GM19328 (cell line): ENCODE results near the gene FRK.
"Not testable (repeated sequence)": the region's sequence is repeated elsewhere in the genome, so short reads cannot be mapped to it uniquely, and the experiment has no call there.

ENCODE experiments used
- ATAC-seq: cut with Tn5 transposase; IDR thresholded peaks from one replicate; pipeline ENCODE4 v1.9.1; 2021; ENCODE audit warnings: mild to moderate bottlenecking, moderate library complexity; ENCODE audit not compliant: unreplicated experiment

The FRK gene

DNA sequence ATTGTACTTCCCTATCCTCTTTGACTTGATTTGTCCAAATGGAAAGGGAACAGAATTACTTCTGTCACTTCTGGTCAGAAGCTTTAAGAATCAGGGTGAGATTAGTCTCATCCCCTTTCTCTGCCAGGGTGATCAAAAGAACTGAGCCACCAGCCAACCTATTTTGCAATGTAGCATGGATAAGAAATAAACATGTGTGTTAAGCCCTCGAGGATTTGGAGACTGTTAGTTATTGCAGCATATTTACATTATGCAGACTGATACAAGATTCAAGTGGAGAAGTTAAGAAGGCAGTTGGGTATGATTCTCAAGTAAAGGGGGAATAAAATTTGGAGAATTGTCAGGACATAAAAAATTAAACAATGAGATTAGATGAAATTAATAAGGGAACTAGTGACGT lies 106.0 kb downstream of the FRK start:
- no peak for ATAC-seq

DNA sequence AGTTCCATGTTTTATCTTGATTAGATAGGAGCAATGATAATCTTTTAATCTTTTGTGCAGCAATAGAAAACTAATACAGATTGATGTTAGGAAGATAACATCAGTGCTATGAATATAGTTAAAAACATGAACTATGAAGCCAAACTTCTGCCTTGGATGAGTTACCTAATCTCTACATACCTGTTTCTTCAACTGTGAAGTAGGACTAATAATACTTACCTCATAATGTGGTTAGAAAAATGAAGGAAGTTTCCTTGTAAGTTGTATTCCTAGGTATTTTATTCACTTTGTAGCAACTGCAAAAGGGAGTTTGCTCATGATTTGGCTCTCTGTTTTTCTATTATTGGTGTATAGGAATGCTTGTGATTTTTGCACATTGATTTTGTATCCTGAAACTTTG lies 111.9 kb downstream of the FRK start:
- ATAC-seq, result no peak

DNA sequence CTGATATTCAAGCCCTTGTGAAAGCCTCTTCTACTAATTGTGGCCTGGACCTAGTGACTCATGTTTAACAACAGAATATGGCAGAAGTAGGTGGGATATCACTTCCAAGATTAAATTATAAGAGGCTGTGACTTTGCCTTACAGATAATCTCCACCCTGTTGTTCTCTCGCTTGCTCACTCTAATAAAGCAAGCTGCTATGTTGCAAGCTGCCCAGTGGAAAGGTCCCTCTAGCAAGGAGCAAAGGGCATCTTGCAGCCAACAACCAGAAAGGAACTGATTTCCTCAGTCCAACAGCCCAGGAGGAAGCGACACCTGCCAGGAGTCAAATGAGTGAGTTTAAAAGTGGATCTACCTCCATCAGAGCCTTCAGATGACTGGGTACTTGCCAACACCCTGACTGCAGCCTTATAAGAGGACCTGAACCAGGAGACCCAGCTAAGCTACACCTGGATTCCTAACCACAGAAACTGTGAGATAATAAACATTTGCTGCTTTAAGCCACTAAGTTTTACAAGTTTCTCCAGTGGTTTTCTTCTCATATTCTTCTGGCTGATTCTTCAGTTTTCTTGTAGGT lies 112.6 kb downstream of the FRK start:
- no peak for ATAC-seq

DNA sequence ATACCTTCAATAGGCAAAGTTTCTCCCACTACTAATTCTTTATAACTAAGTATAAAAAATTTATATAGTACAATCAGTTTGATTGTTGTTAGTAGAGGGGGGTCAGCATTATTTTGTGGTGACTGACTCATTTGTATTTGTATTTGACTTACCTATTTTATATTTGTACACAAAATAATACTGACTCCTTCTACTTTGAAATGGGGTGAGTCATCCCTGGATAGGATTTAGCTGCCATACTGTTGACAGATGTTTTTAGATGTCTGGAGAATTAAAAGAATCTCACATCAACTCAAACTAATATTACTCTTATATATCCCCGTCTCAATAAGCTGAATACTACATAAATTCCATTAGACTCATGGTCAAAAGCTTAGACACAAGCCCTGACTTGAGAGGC lies 114.9 kb downstream of the FRK start:
- no peak for ATAC-seq

DNA sequence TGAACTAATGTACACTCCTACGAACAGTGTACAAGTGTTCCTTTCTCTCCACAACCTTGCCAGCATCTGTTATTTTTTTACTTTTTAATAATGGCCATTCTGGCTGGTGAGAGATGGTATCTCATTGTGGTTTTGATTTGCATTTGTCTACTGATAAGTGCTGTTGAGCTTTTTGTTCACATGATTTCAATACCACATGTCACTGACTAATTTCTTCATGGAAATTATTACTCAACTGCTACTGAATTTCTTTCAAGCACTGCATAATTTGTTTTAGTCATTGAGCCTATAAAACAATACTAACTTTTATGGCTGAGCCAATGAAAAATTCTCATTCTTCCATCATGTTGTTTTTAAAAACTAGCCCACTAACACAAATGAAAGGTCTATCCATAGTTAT lies 115.4 kb downstream of the FRK start:
- no peak for ATAC-seq

DNA sequence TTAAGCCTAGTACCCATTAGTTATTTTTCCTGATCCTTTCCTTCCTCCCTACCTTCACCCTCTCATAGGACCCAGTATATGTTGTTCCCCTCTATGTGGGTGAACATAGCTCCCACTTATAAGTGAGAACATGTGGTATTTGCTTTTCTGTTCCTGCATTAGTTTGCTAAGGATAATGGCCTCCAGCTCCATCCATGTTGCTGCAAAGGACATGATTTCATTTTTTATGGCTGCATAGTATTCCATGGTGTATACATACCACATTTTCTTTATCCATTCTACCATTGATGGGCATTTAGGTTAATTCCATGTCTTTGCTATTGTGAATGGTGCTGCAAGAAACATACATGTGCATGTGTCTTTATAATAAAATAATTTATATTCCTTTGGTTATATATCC lies 115.9 kb downstream of the FRK start:
- not testable (repeated sequence) for ATAC-seq

DNA sequence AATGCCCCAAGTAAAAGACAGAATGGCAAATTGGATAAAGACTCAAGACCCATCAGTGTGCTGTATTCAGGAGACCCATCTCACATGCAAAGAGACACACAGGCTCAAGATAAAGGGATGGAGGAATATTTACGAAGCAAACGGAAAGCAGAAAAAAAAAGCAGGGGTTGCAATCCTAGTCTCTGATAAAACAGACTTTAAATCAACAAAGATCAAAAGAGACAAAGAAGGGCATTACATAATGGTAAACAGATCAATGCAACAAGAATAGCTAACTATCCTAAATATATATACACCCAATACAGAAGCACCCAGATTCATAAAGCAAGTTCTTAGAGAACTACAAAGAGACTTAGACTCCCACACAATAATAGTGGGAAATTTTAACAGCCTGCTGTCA lies 123.2 kb downstream of the FRK start:
- ATAC-seq, result not testable (repeated sequence)

DNA sequence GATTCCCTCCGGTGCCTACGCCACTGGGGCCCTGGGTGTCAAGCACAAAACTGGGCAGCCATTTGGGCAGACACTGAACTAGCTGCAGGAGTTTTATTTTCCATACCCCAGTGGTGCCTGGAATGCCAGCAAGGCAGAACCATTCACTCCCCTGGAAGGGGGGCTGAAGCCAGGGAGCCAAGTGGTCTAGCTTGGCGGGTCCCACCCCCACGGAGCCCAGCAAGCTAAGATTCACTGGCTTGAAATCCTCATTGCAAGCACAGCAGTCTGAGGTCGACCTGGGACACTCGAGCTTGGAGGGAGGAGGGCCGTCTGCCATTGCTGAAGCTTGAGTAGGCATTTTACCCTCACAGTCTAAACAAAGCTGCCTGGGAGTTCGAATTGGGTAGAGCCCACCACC lies 125.3 kb downstream of the FRK start:
- no peak for ATAC-seq

DNA sequence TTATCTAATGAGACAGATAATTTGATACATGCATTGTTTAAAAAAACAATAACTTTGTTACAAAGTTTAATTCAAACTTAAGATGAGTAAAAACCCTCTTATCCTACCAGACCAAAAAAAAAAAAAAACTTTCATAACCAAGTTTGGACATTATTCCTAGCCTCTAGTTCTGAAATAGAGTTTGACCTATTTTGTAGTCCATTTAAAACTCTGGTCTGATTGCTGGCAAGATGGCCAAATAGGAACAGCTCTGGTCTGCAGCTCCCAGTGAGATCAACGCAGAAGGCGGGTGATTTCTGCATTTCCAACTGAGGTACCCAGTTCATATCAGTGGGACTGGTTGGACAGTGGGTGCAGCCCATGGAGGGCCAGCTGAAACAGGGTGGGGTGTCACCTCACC lies 125.9 kb downstream of the FRK start:
- ATAC-seq, result no peak

DNA sequence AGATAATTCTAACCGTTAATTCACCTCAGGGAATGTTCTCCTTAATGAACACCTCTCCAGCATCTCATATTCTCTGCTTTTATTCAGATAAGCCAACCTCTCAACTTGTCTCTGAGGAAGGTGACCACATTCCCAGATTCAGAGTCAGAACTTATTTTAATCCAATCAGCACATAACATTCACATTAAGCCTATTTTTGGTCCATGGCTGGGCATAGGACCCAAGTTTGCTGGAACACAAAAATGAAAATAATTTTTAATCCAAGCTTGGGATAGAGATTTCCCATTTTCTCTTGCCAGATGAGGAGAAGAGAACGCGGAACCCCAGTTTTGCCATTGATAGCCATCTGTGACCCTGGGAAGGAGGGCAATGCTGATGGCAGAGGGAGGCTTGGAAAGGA lies 126.5 kb downstream of the FRK start:
- no peak for ATAC-seq

DNA sequence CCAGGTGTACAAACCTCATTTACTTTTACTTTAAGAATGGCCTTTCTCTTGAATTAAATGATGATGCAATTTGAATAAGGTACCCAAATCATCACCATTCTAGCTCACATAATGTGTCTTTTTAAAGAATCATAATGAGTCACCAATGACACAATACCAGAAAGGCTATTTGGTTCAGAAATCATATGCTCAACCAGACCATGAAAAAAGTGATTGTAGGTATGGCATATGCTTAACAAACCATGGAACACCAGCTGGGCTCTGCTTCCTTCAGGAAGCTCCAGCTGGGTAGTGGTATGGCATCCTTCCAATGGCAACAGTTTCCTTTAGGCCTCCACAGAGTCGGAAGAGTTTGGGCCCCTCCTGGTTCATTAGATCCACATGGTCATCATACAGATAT lies 128.2 kb downstream of the FRK start:
- no peak for ATAC-seq

DNA sequence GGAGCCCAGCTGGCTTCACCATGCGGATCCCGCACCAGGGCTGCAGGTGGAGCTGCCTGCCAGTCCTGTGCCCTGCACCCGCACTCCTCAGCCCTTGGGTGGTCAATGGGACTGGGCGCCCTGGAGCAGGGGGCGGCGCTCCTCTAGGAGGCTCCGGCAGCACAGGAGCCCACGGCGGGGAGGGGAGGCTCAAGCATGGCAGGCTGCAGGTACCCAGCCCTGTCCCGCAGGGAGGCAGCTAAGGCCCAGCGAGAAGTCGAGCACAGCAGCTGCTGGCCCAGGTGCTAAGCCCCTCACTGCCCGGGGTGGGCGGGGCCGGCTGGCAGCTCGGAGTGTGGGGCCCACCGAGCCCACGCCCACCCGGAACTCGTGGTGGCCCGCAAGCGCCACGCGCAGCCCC lies 132.7 kb downstream of the FRK start:
- not testable (repeated sequence) for ATAC-seq

DNA sequence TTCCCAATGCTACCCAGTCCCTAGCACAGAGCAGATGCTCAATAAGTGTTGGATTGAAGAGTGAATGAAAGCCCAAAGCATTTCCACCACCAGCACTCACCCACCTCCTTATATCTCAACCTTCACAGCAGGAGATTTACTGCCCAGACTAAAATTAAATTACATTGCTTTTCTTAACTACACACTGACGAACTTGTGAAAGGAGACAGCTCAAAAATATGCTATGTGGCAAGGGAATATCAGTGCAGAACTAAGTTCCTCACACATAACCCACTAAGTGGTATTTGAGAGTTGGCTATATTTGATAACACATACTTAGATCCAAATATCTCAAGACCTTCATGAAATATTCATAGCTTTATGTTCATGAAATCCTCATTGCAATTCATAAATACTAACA lies 137.7 kb downstream of the FRK start:
- ATAC-seq, result no peak

DNA sequence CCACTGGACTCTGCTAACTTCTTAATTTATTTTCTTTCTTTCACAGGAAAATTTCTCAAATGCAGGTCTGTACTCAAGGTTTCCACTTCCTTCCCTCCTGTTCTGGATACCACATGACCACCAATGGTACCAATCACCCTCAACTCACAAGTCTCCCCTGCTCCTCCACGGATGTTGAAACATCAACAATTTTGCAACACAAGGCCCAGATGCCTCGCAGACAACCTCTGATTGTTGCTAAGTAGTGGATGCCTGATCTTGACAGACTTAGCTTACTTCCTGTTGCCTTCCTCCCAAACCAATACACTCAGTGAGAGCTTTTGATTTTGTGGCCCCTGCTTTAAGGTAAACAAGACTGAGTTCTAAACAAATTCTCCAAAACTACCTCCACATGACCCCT lies 146.6 kb downstream of the FRK start:
- no peak for ATAC-seq

DNA sequence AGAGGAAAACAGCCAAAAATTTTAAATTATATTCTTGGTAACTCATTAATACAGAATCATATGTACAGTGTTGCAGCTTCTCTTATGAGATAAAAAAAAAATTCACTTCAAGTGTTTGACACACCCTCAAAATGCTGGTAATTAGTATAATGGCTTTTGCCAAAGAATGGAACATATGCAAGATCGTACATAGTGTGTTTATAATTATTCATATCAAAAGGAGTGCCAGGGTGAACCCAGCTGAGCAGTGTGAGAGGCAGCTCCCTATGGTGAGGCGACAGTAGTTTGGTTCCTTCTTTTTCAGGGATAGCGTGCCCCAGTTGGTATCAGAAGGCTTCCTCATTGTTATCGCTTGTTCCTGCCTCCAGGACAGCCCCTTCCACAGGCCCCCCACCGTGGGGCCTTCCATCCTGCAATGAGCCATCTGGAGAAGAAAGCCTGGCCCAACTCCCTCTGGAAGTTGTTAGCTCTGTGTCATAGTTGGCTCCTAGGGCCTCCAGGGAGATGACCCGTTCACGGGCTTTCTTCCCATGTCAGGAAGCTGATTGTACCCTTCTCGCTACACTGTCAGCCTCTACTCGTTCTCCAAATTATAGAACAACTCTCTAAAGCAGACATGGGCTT lies 150.7 kb downstream of the FRK start:
- no peak for ATAC-seq

DNA sequence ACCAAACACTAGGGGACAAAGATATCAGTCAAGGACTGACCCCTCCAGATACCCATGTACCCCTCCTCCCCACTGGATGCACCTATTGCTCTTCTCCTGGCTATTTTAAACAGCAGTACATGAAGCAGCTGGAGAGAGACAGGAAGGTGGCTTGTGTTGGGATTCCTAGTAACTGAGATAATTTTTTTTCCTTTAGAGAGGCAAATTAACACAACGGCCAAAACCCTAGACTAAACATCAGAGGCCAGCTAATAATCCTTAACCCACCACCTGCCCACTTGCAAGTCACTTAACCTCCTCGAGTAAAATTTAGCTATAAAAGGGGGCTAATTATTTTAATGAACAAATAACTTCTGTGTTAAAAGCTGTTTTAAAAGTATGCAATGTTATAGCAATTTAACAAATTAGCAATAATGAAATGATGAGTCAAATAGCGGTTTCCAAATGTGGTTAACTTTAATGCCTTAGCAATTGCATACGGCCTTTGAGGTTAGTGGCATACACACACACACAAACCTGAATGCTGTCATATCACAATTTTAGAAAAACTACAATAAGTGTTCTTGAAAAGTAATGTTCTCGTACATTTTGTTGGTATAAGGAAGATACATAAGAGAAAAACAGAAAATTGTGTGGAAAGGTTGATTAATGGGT lies 151.7 kb downstream of the FRK start:
- ATAC-seq, result no peak

DNA sequence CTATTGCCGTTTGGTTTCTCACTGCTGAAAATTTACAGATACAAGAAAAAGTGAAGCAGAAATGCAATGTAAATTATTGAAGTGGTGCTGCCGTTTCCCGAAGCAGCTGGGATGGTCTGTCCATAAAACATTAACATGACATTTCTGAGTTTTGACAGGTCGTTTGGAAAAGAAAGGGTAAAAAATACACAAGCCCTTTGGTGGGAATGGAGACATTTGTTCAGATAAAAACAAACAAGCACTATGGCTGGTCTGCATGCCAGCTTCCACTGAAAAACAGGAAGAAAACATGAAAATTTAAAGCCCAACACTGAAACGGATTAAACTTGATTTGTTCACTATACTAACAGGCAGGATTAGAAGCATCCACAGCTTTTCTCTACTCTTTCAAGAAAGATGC lies 155.2 kb downstream of the FRK start:
- no peak for ATAC-seq

DNA sequence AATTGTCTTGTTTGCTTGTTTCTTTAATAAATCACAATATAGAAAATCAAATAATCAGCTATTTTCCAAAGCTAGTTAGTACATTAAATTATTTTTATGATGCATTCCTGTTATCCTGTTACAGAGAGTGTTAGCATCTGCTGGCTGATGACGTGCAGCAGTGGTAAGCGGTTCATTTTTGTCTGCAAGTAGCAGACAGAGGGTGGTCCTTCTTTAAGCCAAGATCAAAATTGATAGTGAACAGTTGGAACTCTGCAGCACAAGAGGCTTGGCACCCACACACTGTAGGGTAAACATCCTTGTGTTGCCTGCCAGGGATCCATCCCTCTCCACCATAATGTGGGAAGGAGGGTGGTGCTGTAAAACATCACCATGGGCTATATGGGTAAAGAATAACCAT lies 158.3 kb downstream of the FRK start:
- ATAC-seq, result no peak

DNA sequence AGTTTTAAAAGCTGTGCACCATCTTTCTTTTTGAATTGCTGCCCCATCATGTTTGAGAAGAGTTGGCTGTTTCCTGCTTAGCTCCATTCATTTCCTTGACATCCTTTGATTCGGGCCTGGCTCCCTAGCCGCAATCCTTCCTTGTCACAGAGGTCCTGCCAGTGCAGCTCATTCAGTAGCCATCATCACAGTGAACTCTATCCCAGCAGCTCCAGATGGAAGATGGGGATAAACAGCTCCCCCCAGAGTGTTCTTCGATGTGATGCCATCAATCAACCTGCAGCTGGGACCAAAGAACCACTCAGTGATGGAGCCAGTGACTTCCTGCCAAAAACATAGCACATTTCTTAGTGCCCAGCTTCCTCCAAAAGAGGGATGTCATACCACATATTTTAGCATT lies 158.8 kb downstream of the FRK start:
- ATAC-seq, result no peak

DNA sequence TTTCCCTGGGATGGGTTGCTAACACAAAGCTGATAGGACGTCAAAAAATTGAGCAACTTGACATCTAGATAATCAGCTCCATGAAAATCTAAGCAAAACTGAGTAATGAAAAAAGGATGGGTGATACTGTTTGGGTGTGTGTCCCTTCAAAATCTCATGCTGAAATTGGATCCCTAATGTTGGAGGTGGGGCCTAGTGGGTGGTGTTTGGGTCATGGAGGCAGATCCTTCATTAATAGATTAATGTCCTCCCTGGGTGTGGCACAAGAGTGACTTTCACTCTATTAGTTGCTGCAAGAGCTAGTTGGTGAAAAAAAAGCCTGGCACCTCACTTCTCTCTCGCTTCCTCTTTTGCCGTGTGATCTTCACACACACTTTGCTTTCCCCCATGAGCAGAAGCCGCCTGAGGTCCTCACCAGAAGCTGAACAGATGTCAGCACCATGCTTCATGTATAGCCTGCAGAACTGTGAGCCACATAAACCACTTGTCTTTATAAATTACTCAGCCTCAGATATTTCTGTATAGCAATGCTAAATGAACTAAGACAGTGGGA lies 160.9 kb downstream of the FRK start:
- ATAC-seq, result no peak

DNA sequence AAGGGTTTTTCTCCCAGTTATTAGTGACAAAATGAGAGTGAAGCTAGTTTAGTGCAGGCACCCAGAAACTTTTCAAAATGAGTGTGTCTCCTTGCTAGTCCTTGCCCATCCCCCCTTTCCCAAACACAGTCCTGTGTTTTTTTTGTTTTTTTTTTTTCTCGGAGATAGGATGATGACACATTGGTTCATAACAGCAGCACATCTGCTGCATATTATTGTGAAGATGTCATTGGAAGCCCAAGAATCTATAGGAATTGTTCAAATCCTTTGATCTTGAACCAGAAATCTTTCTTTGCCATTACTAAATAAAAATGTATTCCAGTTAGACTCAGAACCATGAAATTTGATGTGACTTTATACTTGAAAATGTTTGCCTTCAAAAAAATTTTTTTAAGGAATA lies 162.4 kb downstream of the FRK start:
- ATAC-seq, result no peak

DNA sequence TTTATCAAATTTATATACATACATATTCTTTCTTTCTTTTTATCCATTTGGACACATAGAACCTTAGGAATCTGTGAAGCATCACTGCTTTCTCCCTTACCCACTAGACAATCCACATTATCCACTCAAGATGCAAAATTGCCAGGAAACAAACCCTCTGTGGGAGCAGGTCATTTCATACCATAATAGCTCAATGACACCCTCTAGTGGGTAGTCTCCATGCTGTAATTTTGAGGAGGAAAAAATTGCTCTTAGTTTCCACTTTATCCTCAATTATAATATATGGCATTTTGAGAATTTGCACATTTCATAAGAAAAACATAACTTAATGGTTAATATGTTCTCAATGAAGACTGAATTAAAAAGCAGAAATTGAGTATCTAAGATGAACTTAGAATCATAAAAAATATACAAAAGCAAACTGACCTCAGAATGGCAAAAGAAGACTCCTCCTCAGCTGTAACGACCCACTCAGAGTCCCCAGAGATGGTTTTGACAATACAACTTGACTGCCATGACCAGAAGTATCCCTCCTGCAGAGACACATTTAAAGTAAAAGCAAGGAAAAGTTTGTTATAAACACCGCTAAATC lies 164.1 kb downstream of the FRK start:
- ATAC-seq, result no peak
